A673 (cell line): Measurements from ENCODE around the gene KMT2C. TPM values are rescaled to one million over a fixed set of nuclear protein-coding genes. Genes with fewer than 3 reads are reported as not detected.

Source experiments
- BruUV-seq: library from RNA; stranded (reverse); fragments of 400-500 nt; replicated peaks from 2 replicates; lab custom pipeline; 2021; lab: Mats Ljungman, UMichigan
- CTCF ChIA-PET: fragments of 300-600 bp; sonication (Branson Sonifier 250); formaldehyde crosslinking; loops from one replicate; lab custom pipeline; 2022; ENCODE audit warnings: antibody characterized with exemption; lab: Charles Lee
- POLR2A ChIA-PET: fragments of 300-600 bp; sonication (Branson Sonifier 250); formaldehyde crosslinking; loops from one replicate; lab custom pipeline; 2022; ENCODE audit warnings: antibody characterized with exemption; ENCODE audit not compliant: low non-redundant PET; lab: Charles Lee
- DNase-seq: peaks from one replicate; pipeline ENCODE4 v3.0.0-alpha.2; 2015; ENCODE audit warnings: low spot score
- H3K27ac ChIP-seq: fragments of 200-600 bp; sonication (generic); 2 replicates; pipeline ENCODE4 v1.5.1; 2016; ENCODE audit warnings: mixed run types, low read depth, mild to moderate bottlenecking, mixed read lengths, antibody characterized with exemption, low read length; ENCODE audit not compliant: poor library complexity, severe bottlenecking
- H3K27me3 ChIP-seq: fragments of 200-600 bp; sonication (generic); replicated peaks from 2 replicates; pipeline ENCODE4 v1.6.1; 2017; ENCODE audit warnings: mixed run types, low read depth, mild to moderate bottlenecking, mixed read lengths, antibody characterized with exemption, low read length; ENCODE audit not compliant: insufficient read depth, poor library complexity
- H3K36me3 ChIP-seq: fragments of 200-600 bp; sonication (generic); 2 replicates; pipeline ENCODE4 v1.6.1; 2016; ENCODE audit warnings: mixed run types, mild to moderate bottlenecking, mixed read lengths, antibody characterized with exemption, low read length; ENCODE audit not compliant: insufficient read depth, poor library complexity, severe bottlenecking
- H3K4me1 ChIP-seq: fragments of 200-600 bp; sonication (generic); 2 replicates; pipeline ENCODE4 v1.6.1; 2017; ENCODE audit warnings: mixed run types, mild to moderate bottlenecking, mixed read lengths, antibody characterized with exemption, low read length; ENCODE audit not compliant: insufficient read depth, poor library complexity, severe bottlenecking
- H3K4me3 ChIP-seq: fragments of 200-600 bp; sonication (generic); 2 replicates; pipeline ENCODE4 v1.5.1; 2016; ENCODE audit warnings: low read depth, mixed run types, mild to moderate bottlenecking, mixed read lengths, low read length; ENCODE audit not compliant: poor library complexity, severe bottlenecking
- H3K9me3 ChIP-seq: fragments of 200-600 bp; sonication (generic); 2 replicates; pipeline ENCODE4 v1.6.1; 2016; ENCODE audit warnings: mixed run types, low read depth, mild to moderate bottlenecking, mixed read lengths, antibody characterized with exemption, low read length; ENCODE audit not compliant: poor library complexity, severe bottlenecking
- EZH2 ChIP-seq: fragments of 200-600 bp; sonication (generic); IDR thresholded peaks from 2 replicates; pipeline ENCODE4 v1.6.1; 2017; ENCODE audit warnings: borderline replicate concordance, low read depth, mild to moderate bottlenecking, mixed read lengths, antibody characterized with exemption, low read length; ENCODE audit not compliant: poor library complexity, severe bottlenecking
- intact Hi-C: fragments of 100-400 bp; cut with micrococcal nuclease; formaldehyde crosslinking; loops from one replicate; pipeline ENCODE4 v1.10.0; 2022; ENCODE audit not compliant: unreplicated experiment
- total RNA-seq: library from RNA; stranded (reverse); gene quantifications from 2 replicates; pipeline ENCODE4 v1.2.3, GENCODE V29; 2021
- TF ChIP-seq, protein P1 (sequence below): fragments of 300-800, 200-600 bp; sonication (generic); conservative IDR thresholded peaks from 2 replicates; pipeline ENCODE4 v1.5.1; 2017; ENCODE audit warnings: low read depth, mild to moderate bottlenecking, antibody characterized with exemption, low read length, moderate library complexity, mixed read lengths

Gene KMT2C
- total RNA-seq, 1 experiment from 2014 or later: 52.9 TPM

DNA sequence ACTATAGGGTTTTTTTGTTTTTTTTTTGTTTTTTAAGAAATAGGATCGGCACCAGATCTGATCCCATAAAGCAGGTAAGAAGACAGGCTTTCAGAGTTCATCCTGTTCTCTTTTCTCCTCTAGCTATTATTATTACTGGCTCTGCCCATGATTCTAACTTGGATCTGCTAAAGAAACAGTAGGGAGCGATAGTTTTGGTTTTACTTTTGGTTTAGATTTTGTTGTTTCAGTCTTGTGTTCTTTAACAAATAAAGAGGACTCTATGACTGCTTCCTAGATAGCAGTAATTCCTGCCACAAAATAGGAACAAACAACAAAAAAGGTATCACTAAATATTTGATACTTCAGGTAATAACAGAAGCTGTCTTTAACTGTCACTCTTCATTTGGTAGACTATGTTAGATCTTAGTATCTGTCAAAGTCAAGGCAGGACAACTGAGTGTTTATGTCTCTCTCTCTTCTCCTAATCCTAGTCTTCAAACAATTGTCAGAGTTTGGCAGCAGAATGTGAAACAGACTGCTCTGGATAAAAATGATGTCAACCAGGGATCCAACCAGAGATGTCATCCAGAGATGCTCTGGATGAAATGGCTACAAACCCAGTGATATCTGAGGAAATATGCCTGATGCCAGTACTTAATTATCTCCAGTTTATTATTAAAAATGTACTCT lies 99.8 kb downstream of the KMT2C start:
- Histone ChIP-seq H3K27me3 (no peaks in the 10 kb centered on the region), H3K4me3 (no peak overlapping the region), H3K4me1 (peaks cover 19% of the 10 kb centered on the region), H3K36me3 (no peaks in the 10 kb centered on the region), H3K27ac (no peak overlapping the region), H3K9me3 (no peaks in the 10 kb centered on the region)
- no TSS peak for BruUV-seq
- no peak for TF ChIP-seq EZH2
- TF ChIP-seq, protein P1, sequence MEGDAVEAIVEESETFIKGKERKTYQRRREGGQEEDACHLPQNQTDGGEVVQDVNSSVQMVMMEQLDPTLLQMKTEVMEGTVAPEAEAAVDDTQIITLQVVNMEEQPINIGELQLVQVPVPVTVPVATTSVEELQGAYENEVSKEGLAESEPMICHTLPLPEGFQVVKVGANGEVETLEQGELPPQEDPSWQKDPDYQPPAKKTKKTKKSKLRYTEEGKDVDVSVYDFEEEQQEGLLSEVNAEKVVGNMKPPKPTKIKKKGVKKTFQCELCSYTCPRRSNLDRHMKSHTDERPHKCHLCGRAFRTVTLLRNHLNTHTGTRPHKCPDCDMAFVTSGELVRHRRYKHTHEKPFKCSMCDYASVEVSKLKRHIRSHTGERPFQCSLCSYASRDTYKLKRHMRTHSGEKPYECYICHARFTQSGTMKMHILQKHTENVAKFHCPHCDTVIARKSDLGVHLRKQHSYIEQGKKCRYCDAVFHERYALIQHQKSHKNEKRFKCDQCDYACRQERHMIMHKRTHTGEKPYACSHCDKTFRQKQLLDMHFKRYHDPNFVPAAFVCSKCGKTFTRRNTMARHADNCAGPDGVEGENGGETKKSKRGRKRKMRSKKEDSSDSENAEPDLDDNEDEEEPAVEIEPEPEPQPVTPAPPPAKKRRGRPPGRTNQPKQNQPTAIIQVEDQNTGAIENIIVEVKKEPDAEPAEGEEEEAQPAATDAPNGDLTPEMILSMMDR: no peak
- POLR2A ChIA-PET: no interaction called here
- no peak for DNase-seq
- intact Hi-C loops: loop anchor here (2.0 kb wide), 1 partner anchor 371 kb away; no protein-coding TSS in a partner anchor
- CTCF ChIA-PET: interaction anchor here (0.7 kb wide), 1 partner anchor 371 kb away, joined by 3 read pairs; no protein-coding TSS in a partner anchor

- ChIA-PET CTCF (no interaction called here), POLR2A (no interaction called here)
- H3K9me3 ChIP-seq: no peaks in the 10 kb centered on the region
- no peaks in the 10 kb centered on the region for H3K36me3 ChIP-seq
- DNase-seq: peak; percentile 17
- no TSS peak for BruUV-seq
- TF ChIP-seq, protein P1: no peak
- no peak for TF ChIP-seq EZH2
- intact Hi-C loops: no loop called here
- peaks cover 8% of the 10 kb centered on the region for H3K4me1 ChIP-seq
- H3K4me3 ChIP-seq: no peak overlapping the region
- H3K27ac ChIP-seq: no peak overlapping the region
- no peaks in the 10 kb centered on the region for H3K27me3 ChIP-seq
Observed at GRCh38 chr7:152333134-152333533, 102.7 kb downstream of the KMT2C start.

DNA sequence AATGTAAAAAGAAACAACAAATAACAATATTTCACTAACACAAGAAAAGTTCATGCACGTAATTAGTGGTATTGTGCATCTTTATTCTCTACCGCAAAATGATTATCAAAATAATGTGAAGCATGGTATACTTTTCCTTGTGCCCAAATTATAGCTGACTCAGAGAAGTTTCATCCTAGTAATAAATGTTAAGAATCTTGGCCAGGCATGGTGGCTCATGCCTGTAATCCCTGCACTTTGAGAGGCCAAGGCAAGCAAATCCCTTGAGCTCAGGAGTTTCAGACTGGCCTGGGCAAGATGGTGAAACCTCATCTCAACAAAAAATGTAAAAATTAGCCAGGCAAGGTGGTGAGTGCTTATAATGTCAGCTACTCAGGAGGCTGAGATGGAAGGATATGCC lies 105.0 kb downstream of the KMT2C start:
- TF ChIP-seq EZH2: no peak
- TF ChIP-seq, protein P1: no peak
- no TSS peak for BruUV-seq
- H3K27ac ChIP-seq: no peak overlapping the region
- peaks cover 7% of the 10 kb centered on the region for H3K4me1 ChIP-seq
- ChIA-PET CTCF (no interaction called here), POLR2A (no interaction called here)
- no peak overlapping the region for H3K4me3 ChIP-seq
- H3K9me3 ChIP-seq: no peaks in the 10 kb centered on the region
- no peak for DNase-seq
- intact Hi-C loops: no loop called here
- H3K27me3 ChIP-seq: no peaks in the 10 kb centered on the region
- H3K36me3 ChIP-seq: no peaks in the 10 kb centered on the region
